ENCODE data around the gene UBTD2. TPM values are rescaled to one million over a fixed set of nuclear protein-coding genes. Genes with fewer than 3 reads are reported as not detected.

The UBTD2 gene
- total RNA-seq, 1 donor from 2014 or later: 11.8 TPM

GRCh38 chr5:172266071-172266675 is 17.4 kb downstream of the UBTD2 start:
- intact Hi-C loops (cut with DNase I): no loop called here
- no peak for DNase-seq (ENCODE audit: low spot score)

DNA sequence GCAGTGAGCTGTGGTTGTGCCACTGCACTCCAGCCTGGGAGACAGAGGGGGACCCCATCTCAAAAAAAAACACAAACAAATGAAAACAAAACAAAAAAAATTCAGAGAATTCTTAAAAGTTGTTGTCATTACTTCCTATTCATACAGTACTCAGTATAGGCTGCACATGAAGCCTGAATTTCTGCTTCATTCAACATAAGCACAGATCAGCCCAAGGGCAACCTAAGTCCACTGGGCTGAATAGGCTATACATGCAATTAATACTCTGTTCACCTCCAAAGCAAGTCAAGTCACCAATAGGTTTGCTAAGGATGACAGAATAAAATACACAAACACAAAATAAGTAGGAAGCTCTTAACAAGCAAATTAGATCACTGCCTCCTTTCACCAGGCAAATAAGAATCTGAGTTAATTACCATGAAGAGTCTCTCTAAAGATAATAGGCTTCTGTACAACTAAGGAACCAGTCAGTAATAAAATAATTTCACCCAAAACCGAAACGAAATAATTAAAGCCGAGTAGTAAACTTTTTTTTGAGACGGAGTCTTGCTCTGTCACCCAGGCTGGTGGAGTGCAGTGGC is 18.7 kb downstream of the UBTD2 start:
- intact Hi-C loops (cut with DNase I): no loop called here

GRCh38 chr5:172255444-172255843 is 28.1 kb downstream of the UBTD2 start:
- intact Hi-C loops (cut with DNase I): no loop called here
- no peak for DNase-seq (ENCODE audit: low spot score)

More for the DNA sequence above, 18.7 kb downstream of the UBTD2 start:
- DNase-seq (ENCODE audit: low spot score): no peak

GRCh38 chr5:172252501-172252900 is 31.1 kb downstream of the UBTD2 start:
- intact Hi-C loops (cut with DNase I): no loop called here
- DNase-seq (ENCODE audit: low spot score): no peak

DNA sequence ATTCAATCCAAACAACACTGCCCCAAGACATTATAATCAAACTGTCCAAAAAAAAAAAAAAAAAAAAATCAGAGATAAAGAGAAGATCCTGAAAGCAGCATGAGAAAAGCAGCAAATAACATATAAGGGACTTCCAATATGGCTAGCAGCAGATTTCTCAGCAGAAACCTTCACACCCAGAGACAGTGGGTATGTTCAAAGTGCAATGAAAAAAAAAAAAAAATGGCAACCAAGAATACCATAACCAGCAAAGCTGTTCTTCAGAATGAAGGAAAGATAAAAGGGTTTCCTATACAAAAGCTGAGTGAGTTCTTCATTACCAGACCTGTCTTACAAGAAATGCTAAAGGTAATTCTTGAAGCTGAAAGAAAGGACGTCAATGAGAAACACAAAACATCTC is 32.1 kb downstream of the UBTD2 start:
- intact Hi-C loops (cut with DNase I): no loop called here
- DNase-seq (ENCODE audit: low spot score): no peak

- intact Hi-C loops (cut with DNase I): no loop called here
- DNase-seq (ENCODE audit: low spot score): no peak
Measured at GRCh38 chr5:172248637-172249036, 34.9 kb downstream of the UBTD2 start.

- DNase-seq (ENCODE audit: low spot score): no peak
- intact Hi-C loops (cut with DNase I): no loop called here
Measured at GRCh38 chr5:172245703-172246125, 37.9 kb downstream of the UBTD2 start.

DNA sequence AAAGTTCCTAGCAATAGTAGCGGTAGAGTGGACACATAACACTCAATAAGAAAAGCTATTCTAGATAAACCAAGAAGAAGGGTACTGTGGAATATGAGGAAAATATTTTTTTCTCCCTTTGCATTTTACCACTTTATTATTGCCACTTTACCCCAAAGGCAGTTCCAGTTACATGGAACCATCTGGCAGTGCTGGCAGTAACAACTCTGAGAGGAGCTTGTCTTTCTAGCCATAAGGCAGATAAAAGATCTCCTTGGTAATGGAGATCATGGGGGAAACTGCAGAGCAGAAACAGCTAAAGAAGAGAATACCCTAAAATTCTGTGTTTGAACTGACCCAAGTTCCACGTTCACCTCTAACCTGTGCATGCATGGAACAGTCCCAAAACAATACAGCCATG is 38.5 kb downstream of the UBTD2 start:
- intact Hi-C loops (cut with DNase I): no loop called here
- DNase-seq (ENCODE audit: low spot score): no peak

DNA sequence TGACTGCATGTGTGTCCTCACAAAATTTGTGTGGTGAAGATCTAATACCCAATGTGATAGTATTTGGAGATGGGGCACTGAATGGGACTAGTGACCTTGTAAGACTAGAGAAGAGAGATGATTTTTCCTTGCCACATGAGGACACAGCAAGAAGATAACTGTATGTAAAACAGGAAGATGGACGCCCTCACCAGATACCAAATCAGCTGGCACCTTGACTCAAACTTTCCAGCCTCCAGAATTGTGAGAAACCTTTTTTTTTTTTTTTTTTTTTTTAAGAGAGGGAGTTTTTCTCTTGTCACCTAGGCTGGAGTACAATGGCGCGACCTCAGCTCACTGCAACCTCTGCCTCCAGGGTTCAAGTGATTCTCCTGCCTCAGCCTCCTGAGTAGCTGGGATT is 40.3 kb downstream of the UBTD2 start:
- DNase-seq (ENCODE audit: low spot score): no peak

GRCh38 chr5:172238334-172238733 is 45.2 kb downstream of the UBTD2 start:
- intact Hi-C loops (cut with DNase I): no loop called here
- no peak for DNase-seq (ENCODE audit: low spot score)

More for the DNA sequence above, 40.3 kb downstream of the UBTD2 start:
- intact Hi-C loops (cut with DNase I): no loop called here

DNA sequence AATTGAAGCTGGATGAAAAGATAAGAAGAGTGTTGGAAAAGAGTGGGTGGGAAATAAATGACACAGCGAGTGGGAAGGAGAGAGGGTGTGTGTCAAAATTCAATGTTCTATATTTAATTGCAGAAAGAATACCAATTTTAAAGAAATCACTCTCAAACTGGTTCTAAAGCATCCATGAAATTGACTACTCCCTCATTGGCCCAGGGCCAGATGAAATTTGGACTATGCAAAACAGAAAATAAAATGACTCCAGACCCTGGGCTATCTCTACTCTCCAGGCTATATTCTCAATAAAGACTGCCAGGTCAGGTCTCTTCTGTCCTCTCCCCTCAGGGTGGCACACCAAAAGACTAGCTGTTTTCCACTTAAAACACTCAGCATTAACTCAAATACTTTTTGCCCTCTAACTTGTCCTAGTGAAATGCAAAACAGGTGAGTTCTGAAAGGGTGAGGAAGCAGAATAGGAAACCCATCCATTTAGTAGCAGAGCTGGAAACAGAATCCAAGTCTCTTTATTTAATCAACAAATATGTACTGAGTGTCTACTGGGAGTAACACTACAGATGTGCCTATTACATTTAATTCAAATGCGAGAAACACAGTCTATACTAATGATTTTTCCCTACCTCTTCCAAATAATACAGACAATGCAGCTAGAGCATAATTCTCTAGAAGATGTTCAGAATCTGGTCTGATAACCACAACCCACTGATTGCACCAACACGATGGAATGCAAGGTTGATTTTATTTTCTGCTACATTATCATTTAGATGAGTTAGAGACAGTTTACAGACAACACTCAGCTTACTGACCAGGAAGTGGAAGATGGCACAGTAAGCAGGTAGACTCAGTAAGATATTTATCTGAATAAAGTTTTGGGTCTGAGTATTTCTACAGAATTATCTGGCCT is 47.5 kb downstream of the UBTD2 start:
- no peak for DNase-seq (ENCODE audit: low spot score)
- intact Hi-C loops (cut with DNase I): no loop called here

DNA sequence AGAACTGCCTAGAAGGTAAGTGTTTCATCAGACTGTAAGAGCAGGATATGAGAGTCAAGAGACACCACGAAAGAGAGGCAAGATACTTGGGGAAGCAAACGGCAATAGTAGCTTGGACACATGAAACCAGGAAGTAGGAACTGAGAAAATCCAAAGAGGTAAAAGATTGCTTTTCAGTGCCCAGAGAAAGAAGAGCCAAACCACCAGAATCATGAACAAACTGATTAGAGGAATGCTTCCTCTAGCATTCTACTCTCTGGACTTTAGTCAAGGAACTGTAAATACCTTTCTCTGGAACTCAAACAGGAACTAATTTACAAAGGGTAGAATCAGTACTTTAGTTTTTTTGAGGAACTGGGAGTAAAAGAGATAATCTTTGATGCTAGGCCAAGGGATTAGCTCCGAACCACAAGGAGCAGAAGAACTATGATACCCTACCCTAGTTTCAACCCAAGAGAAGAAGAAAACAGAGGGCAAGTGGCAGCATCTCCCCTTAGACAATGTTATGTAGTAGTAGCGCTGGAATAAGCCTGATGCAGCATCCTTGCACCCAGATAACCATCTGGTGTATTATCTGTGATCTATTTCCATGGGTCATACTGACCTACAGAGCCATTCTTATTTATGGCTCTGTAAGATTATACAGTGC is 48.3 kb downstream of the UBTD2 start:
- no peak for DNase-seq (ENCODE audit: low spot score)
- intact Hi-C loops (cut with DNase I): no loop called here

DNA sequence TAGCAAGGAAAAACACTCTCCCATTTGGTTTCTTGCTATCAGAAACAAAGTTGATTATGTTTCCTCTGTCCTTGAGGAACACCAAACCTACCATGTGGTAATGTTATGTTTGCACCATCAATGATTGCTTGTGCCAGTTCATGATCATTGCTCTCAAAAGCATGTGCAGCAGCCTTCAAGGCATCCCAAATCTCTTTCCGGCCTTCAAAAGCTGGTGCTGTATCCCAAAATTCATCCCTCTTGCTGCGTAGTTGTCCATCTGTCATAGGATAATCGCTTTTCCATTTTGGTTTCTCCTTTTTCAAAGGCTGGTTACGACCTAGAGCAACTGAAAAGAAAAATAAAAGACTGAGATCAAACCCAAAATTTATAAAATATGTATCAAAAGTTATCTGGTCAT is 49.5 kb downstream of the UBTD2 start:
- intact Hi-C loops (cut with DNase I): no loop called here
- DNase-seq (ENCODE audit: low spot score): no peak

GRCh38 chr5:172229904-172230303 is 53.7 kb downstream of the UBTD2 start:
- intact Hi-C loops (cut with DNase I): no loop called here
- no peak for DNase-seq (ENCODE audit: low spot score)

DNA sequence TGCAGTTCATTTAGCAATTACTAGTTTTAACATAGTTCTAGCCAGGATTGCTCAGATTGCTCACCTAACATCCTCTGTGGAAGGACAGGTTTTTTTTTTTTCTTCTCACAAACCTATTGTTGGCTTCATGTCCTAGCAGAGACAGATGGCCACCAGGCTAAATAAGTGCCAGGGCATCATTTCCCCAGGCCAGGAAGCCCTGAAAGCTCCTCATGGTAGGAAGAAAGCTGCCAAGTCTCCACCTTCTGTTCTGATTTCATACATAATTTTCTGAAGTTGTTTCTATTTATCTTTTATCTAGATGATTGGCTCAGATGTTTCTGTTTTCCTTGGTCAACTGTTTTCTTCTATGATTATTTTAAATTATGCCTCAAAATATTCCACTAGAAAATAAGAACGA is 58.6 kb downstream of the UBTD2 start:
- no peak for DNase-seq (ENCODE audit: low spot score)
- intact Hi-C loops (cut with DNase I): no loop called here

GRCh38 chr5:172223901-172224873 is 59.4 kb downstream of the UBTD2 start:
- intact Hi-C loops (cut with DNase I): no loop called here

GRCh38 chr5:172219296-172219695 is 64.3 kb downstream of the UBTD2 start:
- intact Hi-C loops (cut with DNase I): no loop called here
- DNase-seq (ENCODE audit: low spot score): no peak

More at GRCh38 chr5:172223901-172224873, 59.4 kb downstream of the UBTD2 start:
- DNase-seq (ENCODE audit: low spot score): no peak

DNA sequence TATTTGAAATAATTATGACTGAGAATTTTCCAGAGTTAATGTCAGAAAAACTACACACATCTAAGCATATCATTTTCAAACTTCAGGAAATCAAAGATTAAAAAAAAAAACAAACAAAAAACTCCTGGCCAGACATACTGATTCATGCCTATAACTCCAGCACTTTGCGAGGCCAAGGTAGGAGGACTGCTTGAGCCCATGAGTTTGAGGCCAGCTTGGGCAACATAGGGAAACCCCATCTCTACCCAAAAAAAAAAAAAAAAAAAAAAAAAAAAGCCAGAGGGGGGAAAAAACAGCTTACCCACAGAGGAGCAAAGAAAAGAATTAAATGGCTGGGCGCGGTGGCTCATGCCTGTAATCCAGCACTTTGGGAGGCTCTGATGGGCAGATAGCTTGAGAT is 67.2 kb downstream of the UBTD2 start:
- intact Hi-C loops (cut with DNase I): no loop called here

GRCh38 chr5:172213126-172213525 is 70.4 kb downstream of the UBTD2 start:
- no peak for DNase-seq (ENCODE audit: low spot score)
- intact Hi-C loops (cut with DNase I): no loop called here

More for the DNA sequence above, 67.2 kb downstream of the UBTD2 start:
- DNase-seq (ENCODE audit: low spot score): no peak

All from cardiac septum (tissue), 1 donor.